ENCODE results near the gene CBLC. TPM values are rescaled to one million over a fixed set of nuclear protein-coding genes. Genes with fewer than 3 reads are reported as not detected.
A peak's percentile ranks its signal among the peaks of the same experiment; 100 is the strongest.

The CBLC gene
- total and polyA plus RNA-seq, 10 of the 15 experiments (the other 5 are each of a cell fraction or from before 2014, with no cell fraction given) = not detected

DNA sequence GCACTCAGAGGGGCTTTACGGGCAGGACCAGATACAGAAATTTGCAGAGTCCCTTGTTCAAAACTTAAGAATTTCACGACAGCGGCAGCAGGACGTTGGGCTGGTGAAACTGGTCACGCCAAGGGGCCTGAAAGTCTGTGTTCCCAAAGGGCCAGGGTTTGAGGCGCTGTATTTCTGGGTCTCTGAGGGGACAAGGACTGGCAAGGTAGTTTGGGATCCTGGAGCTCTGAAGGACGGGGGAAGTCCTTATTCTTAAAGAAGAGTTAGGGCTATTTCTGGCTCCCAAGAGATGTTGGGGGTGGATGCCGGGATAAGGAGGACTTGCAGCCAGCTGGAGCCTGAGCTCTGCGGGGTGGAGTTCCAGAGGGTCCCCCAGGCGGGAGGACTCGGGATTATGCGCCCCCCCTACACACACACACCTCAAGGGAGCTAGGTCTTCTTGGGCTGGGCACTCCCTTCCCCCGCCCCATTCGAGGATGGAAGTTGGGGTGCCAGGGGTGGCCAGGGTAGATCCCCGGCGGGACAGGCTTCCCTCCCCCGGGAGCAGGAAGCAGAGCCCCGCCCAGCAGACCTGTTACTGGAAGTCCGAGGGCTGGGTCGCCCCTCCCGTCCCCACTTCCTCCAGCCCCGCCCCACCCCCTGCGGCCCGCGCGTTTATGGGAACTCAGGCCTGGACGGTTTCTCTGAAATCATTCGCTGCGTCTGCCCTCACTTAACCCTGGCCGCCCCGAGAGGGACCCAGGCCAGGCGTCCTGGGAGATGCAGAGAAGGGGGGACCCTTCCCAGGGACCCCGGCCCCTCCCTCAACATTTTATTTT, 23.5 kb upstream of the CBLC start (continued):
- TF ChIP-seq TARDBP (IDR thresholded peaks at IDR 0.05; ENCODE audit: borderline replicate concordance) (no peak), CREB1 (IDR thresholded peaks at IDR 0.05; ENCODE audit: low read depth) (0 out of 2 replicates have a peak, but pooled peaks have one; percentile 15), FOS (IDR thresholded peaks at IDR 0.05; ENCODE audit: borderline replicate concordance, extremely low read depth, insufficient read length) (no peak), MYB (IDR thresholded peaks at IDR 0.05; ENCODE audit: borderline replicate concordance, low read depth, low read length) (no peak), MXI1 (IDR thresholded peaks at IDR 0.05; ENCODE audit: low read depth, low read length) (no peak), POLR2A (IDR thresholded peaks at IDR 0.05; ENCODE audit: low read depth, low read length) (peak; percentile 44; the same call in 1 of the 2 replicates), SMAD5 (IDR thresholded peaks at IDR 0.05; ENCODE audit: low read depth) (peak; percentile 20; the same call in 1 of the 2 replicates), ASH2L (IDR thresholded peaks at IDR 0.05; ENCODE audit: borderline replicate concordance, low read depth) (no peak), HDAC6 (IDR thresholded peaks at IDR 0.05; ENCODE audit: unreplicated experiment) (no peak), POLR2AphosphoS2 (IDR thresholded peaks at IDR 0.05; ENCODE audit: low read depth, low read length) (no peak)
- TF ChIP-seq, protein P1, sequence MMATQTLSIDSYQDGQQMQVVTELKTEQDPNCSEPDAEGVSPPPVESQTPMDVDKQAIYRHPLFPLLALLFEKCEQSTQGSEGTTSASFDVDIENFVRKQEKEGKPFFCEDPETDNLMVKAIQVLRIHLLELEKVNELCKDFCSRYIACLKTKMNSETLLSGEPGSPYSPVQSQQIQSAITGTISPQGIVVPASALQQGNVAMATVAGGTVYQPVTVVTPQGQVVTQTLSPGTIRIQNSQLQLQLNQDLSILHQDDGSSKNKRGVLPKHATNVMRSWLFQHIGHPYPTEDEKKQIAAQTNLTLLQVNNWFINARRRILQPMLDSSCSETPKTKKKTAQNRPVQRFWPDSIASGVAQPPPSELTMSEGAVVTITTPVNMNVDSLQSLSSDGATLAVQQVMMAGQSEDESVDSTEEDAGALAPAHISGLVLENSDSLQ (IDR thresholded peaks at IDR 0.05) = no peak
- TF ChIP-seq, protein P2, sequence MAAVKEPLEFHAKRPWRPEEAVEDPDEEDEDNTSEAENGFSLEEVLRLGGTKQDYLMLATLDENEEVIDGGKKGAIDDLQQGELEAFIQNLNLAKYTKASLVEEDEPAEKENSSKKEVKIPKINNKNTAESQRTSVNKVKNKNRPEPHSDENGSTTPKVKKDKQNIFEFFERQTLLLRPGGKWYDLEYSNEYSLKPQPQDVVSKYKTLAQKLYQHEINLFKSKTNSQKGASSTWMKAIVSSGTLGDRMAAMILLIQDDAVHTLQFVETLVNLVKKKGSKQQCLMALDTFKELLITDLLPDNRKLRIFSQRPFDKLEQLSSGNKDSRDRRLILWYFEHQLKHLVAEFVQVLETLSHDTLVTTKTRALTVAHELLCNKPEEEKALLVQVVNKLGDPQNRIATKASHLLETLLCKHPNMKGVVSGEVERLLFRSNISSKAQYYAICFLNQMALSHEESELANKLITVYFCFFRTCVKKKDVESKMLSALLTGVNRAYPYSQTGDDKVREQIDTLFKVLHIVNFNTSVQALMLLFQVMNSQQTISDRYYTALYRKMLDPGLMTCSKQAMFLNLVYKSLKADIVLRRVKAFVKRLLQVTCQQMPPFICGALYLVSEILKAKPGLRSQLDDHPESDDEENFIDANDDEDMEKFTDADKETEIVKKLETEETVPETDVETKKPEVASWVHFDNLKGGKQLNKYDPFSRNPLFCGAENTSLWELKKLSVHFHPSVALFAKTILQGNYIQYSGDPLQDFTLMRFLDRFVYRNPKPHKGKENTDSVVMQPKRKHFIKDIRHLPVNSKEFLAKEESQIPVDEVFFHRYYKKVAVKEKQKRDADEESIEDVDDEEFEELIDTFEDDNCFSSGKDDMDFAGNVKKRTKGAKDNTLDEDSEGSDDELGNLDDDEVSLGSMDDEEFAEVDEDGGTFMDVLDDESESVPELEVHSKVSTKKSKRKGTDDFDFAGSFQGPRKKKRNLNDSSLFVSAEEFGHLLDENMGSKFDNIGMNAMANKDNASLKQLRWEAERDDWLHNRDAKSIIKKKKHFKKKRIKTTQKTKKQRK (IDR thresholded peaks at IDR 0.05; ENCODE audit: low read depth, low read length) = no peak
- TF ChIP-seq, protein P3, sequence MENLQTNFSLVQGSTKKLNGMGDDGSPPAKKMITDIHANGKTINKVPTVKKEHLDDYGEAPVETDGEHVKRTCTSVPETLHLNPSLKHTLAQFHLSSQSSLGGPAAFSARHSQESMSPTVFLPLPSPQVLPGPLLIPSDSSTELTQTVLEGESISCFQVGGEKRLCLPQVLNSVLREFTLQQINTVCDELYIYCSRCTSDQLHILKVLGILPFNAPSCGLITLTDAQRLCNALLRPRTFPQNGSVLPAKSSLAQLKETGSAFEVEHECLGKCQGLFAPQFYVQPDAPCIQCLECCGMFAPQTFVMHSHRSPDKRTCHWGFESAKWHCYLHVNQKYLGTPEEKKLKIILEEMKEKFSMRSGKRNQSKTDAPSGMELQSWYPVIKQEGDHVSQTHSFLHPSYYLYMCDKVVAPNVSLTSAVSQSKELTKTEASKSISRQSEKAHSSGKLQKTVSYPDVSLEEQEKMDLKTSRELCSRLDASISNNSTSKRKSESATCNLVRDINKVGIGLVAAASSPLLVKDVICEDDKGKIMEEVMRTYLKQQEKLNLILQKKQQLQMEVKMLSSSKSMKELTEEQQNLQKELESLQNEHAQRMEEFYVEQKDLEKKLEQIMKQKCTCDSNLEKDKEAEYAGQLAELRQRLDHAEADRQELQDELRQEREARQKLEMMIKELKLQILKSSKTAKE (IDR thresholded peaks at IDR 0.05; ENCODE audit: low read depth, poor library complexity, severe bottlenecking) = no peak
- TF ChIP-seq, protein P4, sequence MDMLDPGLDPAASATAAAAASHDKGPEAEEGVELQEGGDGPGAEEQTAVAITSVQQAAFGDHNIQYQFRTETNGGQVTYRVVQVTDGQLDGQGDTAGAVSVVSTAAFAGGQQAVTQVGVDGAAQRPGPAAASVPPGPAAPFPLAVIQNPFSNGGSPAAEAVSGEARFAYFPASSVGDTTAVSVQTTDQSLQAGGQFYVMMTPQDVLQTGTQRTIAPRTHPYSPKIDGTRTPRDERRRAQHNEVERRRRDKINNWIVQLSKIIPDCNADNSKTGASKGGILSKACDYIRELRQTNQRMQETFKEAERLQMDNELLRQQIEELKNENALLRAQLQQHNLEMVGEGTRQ (IDR thresholded peaks at IDR 0.05; ENCODE audit: borderline replicate concordance, low read depth, low read length) = no peak
- TF ChIP-seq, protein P5, sequence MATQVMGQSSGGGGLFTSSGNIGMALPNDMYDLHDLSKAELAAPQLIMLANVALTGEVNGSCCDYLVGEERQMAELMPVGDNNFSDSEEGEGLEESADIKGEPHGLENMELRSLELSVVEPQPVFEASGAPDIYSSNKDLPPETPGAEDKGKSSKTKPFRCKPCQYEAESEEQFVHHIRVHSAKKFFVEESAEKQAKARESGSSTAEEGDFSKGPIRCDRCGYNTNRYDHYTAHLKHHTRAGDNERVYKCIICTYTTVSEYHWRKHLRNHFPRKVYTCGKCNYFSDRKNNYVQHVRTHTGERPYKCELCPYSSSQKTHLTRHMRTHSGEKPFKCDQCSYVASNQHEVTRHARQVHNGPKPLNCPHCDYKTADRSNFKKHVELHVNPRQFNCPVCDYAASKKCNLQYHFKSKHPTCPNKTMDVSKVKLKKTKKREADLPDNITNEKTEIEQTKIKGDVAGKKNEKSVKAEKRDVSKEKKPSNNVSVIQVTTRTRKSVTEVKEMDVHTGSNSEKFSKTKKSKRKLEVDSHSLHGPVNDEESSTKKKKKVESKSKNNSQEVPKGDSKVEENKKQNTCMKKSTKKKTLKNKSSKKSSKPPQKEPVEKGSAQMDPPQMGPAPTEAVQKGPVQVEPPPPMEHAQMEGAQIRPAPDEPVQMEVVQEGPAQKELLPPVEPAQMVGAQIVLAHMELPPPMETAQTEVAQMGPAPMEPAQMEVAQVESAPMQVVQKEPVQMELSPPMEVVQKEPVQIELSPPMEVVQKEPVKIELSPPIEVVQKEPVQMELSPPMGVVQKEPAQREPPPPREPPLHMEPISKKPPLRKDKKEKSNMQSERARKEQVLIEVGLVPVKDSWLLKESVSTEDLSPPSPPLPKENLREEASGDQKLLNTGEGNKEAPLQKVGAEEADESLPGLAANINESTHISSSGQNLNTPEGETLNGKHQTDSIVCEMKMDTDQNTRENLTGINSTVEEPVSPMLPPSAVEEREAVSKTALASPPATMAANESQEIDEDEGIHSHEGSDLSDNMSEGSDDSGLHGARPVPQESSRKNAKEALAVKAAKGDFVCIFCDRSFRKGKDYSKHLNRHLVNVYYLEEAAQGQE (IDR thresholded peaks at IDR 0.05; ENCODE audit: low read depth, low read length) = no peak
- TF ChIP-seq, protein P6, sequence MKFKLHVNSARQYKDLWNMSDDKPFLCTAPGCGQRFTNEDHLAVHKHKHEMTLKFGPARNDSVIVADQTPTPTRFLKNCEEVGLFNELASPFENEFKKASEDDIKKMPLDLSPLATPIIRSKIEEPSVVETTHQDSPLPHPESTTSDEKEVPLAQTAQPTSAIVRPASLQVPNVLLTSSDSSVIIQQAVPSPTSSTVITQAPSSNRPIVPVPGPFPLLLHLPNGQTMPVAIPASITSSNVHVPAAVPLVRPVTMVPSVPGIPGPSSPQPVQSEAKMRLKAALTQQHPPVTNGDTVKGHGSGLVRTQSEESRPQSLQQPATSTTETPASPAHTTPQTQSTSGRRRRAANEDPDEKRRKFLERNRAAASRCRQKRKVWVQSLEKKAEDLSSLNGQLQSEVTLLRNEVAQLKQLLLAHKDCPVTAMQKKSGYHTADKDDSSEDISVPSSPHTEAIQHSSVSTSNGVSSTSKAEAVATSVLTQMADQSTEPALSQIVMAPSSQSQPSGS (IDR thresholded peaks at IDR 0.05; ENCODE audit: low read length) = no peak

Measured in GM12878 (cell line).